Measurements from ENCODE around the gene MDGA2.
"Not testable (repeated sequence)": the region's sequence is repeated elsewhere in the genome, so short reads cannot be mapped to it uniquely, and the experiment has no call there.

MDGA2 gene

DNA sequence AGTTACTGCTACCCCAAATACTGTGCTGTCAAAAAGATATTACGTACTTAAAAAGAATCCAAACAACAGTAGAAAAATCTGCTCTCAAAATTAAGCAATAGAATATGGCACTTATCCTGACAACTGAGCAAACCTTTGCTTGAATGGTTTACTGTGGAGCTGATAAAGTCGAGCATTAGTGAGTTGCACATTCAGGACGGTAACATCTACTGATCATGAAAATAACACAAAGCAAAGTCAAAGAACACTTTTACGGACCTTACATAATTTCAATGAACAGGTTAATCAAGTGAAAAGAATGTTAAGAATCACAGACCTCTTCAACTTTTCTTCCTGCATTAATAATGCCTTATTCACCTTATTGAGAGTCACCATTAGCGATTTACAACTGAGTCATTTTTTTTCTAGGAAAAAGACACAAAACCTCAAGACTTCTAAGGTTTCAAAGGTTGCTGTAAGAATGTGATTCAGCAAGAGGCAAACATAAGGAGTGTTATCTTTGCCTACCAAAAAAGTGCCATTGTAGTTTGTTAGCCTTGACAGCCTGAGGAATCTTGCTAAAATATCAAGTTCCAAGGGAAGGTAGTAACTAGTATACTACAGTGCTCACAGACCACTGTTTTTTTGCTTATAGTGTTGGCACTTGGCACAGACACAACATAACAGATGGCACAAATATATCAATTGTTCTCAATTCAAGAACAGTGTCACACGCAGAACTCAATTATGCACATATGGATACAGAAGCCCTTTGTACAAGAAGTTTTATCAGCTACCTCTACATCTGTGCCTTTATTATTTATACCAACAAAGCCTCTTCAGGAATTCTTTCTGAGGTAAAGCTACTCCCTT, 689.6 kb downstream of the MDGA2 start:
- H3K4me3 ChIP-seq (ENCODE audit: low read depth, low read length) = no peak overlapping the region

GRCh38 chr14:46973295-46973694, 702.1 kb downstream of the MDGA2 start:
- H3K4me3 ChIP-seq (ENCODE audit: low read depth, low read length) = no peak overlapping the region

GRCh38 chr14:46964378-46964777, 711.0 kb downstream of the MDGA2 start:
- H3K4me3 ChIP-seq (ENCODE audit: low read depth, low read length) = no peak overlapping the region

GRCh38 chr14:46951103-46951502, 724.3 kb downstream of the MDGA2 start:
- H3K4me3 ChIP-seq (ENCODE audit: low read depth, low read length) = no peak overlapping the region

DNA sequence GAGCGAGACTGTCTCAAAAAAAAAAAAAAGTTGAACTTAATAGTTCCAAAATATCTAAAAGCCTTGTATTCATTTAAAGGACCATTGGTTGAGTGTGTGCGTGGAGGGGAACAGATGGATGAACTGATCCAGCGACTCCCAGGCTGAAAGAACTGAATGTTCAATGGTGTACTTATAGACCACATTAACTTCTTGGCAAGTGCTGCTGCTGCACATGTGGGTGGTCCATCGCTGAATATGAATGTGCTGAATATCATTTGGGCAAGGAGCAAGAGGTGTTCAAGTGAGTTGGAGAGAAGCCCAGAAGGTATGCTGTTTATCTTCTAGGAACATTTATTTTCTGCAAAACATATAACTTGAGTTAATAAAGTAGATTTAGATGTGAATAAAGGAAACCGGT, 734.8 kb downstream of the MDGA2 start:
- H3K4me3 ChIP-seq (ENCODE audit: low read depth, low read length) = no peak overlapping the region

DNA sequence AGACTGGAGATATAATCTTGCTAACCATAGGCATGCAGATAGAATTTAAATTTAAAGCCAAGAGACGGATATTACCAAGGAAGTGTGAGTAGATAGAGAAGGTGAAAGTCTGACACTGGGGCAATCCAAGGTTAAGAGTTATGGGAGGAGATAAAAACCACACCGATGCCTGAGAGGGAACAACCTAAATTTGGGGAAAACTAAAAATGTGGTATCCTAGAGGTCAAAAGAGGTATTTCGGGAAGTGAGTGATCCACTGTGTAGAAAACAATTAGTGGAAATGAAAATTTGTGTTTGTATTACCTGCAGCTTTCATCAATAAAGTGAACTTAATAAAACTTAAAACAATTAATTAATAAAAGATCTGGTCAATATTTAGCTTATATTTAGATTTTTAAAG, 754.9 kb downstream of the MDGA2 start:
- H3K4me3 ChIP-seq (ENCODE audit: low read depth, low read length) = no peak overlapping the region

- H3K4me3 ChIP-seq (ENCODE audit: low read depth, low read length) = not testable (repeated sequence)
Measured at GRCh38 chr14:46915539-46915938, 759.9 kb downstream of the MDGA2 start.

GRCh38 chr14:46902837-46903236, 772.6 kb downstream of the MDGA2 start:
- no peak overlapping the region for H3K4me3 ChIP-seq (ENCODE audit: low read depth, low read length)

- no peak overlapping the region for H3K4me3 ChIP-seq (ENCODE audit: low read depth, low read length)
Measured at GRCh38 chr14:46894476-46894875, 780.9 kb downstream of the MDGA2 start.

GRCh38 chr14:46887144-46887543, 788.3 kb downstream of the MDGA2 start:
- no peak overlapping the region for H3K4me3 ChIP-seq (ENCODE audit: low read depth, low read length)

DNA sequence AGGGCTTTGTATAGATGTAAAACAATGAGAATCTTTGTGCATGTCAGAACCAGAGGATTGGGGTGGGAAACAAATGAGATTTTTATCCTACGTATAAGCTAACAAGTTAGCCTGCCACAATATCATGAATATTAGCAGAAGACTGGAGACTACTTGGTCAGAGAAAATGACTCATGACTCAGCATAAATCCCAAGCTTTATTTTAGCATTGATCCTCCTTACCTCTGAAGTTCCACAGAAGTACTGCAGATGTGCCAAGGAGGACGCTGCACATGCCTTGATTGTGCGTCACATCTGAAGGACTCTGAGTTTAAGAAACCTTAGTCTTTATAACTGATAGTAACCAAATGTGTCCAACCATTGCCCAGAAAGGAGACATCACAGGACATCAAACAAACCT, 789.8 kb downstream of the MDGA2 start:
- H3K4me3 ChIP-seq (ENCODE audit: low read depth, low read length) = no peak overlapping the region

DNA sequence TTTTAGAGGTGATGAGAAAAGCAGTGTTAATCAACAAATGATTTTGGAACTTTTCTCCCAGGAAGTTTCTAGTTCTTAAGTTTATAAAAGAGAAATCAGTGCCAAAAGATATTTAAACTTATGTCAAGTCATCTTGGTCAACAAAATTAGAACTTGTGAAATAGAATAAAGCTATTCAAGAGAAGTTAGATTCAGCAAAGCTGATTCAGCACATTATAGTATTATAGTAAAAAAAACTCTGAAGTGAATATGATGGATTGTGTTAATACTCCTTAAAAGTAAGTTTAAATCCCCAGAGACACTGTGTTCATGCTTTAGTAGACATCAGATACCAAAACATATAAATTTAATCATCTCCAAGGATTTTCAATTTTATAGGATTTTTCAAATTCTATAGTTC, 813.7 kb downstream of the MDGA2 start:
- no peak overlapping the region for H3K4me3 ChIP-seq (ENCODE audit: low read depth, low read length)

DNA sequence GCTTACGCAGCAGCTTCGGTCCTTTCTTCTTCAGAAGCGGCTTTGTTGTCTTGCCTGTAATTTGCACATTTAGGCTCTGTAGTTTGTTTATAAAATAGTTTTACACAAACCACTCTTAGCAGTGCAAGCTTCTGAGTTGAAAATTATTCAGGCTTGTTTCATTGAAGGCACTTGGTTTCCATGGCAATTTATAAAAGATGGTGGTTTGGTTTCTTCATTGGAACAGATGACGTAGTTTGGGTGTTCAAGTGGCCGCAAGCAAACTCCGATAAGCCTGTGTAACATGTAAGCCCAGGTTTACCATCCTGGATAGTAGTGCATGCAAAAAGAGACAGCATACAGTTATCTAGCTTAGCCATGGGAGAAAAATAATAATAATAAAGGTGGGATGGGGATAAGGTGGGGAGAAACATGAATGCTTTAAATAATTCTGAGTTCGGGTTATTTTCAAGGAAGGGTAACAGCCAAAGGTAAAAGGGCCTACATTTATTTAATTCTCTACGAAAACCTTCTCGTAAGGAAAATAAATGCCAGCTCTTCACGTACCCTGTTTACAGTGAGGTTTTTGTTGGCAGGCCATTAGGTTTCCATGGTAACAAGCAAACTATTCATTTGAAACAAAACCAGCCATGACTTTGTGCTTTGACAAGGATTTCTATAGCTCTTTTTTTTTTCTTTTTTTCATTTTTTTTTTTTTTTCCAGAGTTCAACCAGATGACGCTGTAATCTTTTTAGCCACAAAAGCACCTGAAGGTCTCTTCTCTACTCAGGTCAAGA, 834.3 kb downstream of the MDGA2 start:
- no peak overlapping the region for H3K4me3 ChIP-seq (ENCODE audit: low read depth, low read length)

DNA sequence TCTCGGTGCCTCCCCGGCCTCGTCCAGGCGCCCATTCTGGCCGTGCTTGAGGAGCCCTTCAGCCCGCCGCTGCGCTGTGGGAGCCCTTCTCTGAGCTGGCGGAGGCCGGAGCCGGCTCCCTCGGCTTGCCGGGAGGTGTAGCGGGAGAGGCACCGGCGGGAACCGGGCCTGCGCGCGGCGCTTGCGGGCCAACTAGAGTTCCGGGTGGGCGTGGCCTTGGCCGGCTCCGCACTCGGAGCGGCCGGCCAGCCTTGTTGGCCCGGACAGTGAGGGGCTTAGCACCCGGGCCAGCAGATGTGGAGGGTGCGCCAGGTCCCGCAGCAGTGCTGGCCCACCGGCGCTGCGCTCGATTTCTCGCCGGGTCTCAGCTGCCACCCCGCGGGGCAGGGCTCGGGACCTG, 855.1 kb downstream of the MDGA2 start:
- H3K4me3 ChIP-seq (ENCODE audit: low read depth, low read length) = no peak overlapping the region

DNA sequence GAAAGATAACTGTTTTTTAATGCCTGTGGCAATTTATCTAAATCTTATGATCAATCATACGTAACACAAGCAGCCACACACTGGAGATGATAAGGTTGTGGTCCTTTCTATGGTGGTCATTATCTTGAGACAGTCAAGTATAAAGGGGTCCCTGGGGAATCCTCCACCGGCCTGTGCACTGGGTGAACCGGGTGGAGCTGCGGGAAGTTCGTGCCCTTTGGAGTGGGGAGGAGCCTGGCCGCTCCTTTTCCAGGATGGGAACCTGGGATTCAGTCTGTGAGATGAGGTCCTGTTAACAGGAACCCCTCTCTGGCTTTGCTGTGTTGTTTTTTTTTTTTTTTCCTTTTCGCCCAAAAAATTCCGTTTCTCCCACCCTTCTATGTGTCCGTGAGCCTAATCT, 856.3 kb downstream of the MDGA2 start:
- no peak overlapping the region for H3K4me3 ChIP-seq (ENCODE audit: low read depth, low read length)

- H3K4me3 ChIP-seq (ENCODE audit: low read depth, low read length) = no peak overlapping the region
Measured at GRCh38 chr14:46818147-46818546, 857.3 kb downstream of the MDGA2 start.

GRCh38 chr14:46793144-46793543, 882.3 kb downstream of the MDGA2 start:
- no peak overlapping the region for H3K4me3 ChIP-seq (ENCODE audit: low read depth, low read length)
